Activated T-cell treated with anti-CD3 and anti-CD28 coated beads, Interleukin-2, amount 50 U/mL, for 24 hours (primary cell): Measurements from ENCODE around the gene ZNF556.

Experiments
- DNase-seq: peaks from one replicate; pipeline ENCODE4 v3.0.0-alpha.2; 2020
- H3K27ac Mint-ChIP-seq: 2 replicates; pipeline ENCODE4 v1.8.0; 2020; ENCODE audit warnings: mild to moderate bottlenecking, mixed read lengths
- H3K27me3 Mint-ChIP-seq: 2 replicates; pipeline ENCODE4 v1.8.0; 2020; ENCODE audit warnings: mixed read lengths
- H3K36me3 Mint-ChIP-seq: 2 replicates; pipeline ENCODE4 v1.8.0; 2020; ENCODE audit warnings: low read depth, mixed read lengths
- H3K4me1 Mint-ChIP-seq: 2 replicates; pipeline ENCODE4 v1.8.0; 2020; ENCODE audit warnings: low read depth, mixed read lengths
- H3K4me3 Mint-ChIP-seq: 2 replicates; pipeline ENCODE4 v1.8.0; 2020; ENCODE audit warnings: mild to moderate bottlenecking, moderate library complexity, mixed read lengths
- H3K9me3 Mint-ChIP-seq: 2 replicates; pipeline ENCODE4 v1.8.0; 2020; ENCODE audit warnings: mixed read lengths

ZNF556 gene

DNA sequence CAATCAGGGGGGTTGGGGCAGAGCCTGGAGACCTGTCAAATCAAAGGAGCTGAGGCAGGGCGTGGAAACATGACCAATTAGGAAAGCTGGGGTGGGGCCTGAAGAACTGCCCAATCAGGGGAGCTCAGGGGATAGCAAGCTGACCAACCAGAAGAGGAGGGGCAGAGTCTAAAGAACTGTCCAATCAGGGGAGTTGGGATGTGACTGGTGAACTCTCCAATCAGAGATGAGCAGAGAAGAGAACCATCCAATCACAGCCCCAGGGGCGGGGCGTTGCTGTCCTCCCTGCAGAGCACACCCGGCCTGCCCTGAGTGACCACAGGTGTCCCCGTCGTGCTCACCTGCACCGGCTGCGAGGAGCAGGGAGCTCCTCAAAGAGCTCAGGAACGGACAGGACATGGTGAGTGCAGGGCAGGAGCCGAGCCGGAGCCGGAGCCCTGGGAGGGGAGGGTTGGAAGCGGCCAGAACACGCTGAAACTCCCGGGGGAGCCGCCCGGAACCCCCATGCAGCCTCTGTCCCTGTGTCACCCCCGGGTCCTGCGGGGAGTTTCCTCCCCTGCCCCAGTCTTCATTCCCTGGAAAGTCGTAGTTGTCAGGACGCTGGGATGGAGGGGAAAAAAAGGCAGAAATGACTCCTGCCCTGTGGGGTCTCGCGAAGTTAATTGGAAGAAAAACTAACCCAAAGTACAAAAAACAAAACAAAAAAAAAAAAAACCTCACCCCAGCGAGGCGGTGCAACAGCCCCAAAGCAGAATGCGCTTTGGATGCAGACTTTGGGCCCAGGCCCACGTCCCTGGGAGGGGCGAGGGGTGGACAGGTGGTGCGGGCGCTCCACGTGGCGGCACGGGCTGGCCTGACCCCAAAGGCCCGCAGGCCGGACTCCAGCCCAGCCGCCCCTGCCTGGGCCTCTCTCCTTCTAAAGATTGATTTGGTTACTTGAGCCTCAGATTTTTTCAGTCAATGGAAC, at the start of gene ZNF556:
ZNF556 (plus strand) TSS at position 311 of the 967 bp plus-strand sequence; CDS start at position 398, 87 bp downstream.
- DNase-seq = no peak
- no peaks in the 10 kb centered on the region for H3K27me3 Mint-ChIP-seq
- H3K36me3 Mint-ChIP-seq = no peaks in the 10 kb centered on the region
- H3K27ac Mint-ChIP-seq = no peak within 1 kb of the TSS
- H3K4me3 Mint-ChIP-seq = no peak within 1 kb of the TSS
- H3K4me1 Mint-ChIP-seq = no peaks in the 10 kb centered on the region
- H3K9me3 Mint-ChIP-seq = peaks cover 2% of the 10 kb centered on the region

DNA sequence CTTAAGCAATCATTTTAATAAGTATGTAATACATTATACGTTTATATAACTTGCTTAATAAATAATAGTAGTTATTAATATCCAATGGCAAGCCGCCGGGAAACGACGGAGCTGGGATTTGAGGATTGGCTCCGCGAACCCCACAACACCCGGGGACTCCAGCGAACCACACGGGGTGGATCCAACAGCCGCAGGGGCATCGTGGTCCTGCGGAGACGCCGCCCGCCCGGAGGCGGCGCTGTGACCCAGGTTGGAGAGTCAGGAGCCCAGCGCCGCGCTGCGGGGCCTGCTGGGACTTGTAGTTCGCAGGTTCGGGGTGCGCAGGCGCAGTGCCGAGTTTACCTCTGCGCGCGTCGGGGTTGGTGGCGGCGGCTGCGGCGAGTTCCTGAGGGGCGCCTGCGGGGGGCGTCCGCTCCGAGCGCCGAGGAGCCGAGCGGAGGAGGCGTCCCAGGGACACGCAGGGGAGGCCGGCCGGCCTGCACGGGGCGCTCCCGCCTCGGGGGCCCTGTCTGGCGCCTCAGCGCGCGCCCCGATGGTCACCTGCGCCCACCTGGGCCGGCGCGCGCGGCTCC, 47.5 kb upstream of the ZNF556 start, which contains the start of gene ZNF554:
ZNF554 (plus strand) TSS at position 329 of the 572 bp plus-strand sequence; CDS start at position 533, 204 bp downstream.
- Mint-ChIP-seq H3K27ac (peak within 1 kb of the TSS; percentile 52), H3K9me3 (no peaks in the 10 kb centered on the region), H3K36me3 (peaks cover 5% of the 10 kb centered on the region), H3K27me3 (no peaks in the 10 kb centered on the region), H3K4me3 (peak within 1 kb of the TSS; percentile 84), H3K4me1 (peaks cover 10% of the 10 kb centered on the region)
- DNase-seq = peak; percentile 98

- Mint-ChIP-seq H3K36me3 (peaks cover 3% of the 10 kb centered on the region), H3K27me3 (no peaks in the 10 kb centered on the region), H3K4me3 (peak overlapping the region; percentile 84), H3K9me3 (no peaks in the 10 kb centered on the region), H3K4me1 (peaks cover 10% of the 10 kb centered on the region), H3K27ac (no peak overlapping the region)
- DNase-seq = no peak
Measured at GRCh38 chr19:2820112-2820702, 46.9 kb upstream of the ZNF556 start.

- no peaks in the 10 kb centered on the region for H3K27me3 Mint-ChIP-seq
- H3K4me1 Mint-ChIP-seq = peaks cover 9% of the 10 kb centered on the region
- no peak overlapping the region for H3K27ac Mint-ChIP-seq
- peaks cover 11% of the 10 kb centered on the region for H3K36me3 Mint-ChIP-seq
- no peak overlapping the region for H3K4me3 Mint-ChIP-seq
- H3K9me3 Mint-ChIP-seq = peaks cover 3% of the 10 kb centered on the region
- DNase-seq = no peak
Measured at GRCh38 chr19:2822846-2823245, 44.3 kb upstream of the ZNF556 start.

DNA sequence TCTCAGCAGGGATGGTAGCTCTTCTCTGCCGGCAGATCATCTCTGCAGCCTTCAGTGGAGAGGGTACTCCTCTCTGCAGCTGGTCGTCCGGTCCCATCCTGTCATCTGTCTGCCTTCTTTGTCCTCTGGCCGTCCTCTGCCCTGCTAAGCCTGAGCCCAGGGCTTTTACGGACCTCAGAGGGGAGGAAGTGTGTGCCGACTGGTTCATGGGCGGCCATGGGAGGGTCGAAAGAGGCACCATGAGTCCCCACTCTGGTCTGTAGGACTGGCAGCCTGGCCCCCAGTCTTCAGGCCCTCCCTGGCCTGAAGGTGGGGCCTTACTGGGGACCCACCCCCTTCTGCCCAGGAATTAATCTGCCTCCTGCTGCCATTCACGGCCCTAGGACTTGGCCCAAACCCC, 43.5 kb upstream of the ZNF556 start:
- DNase-seq = no peak
- peaks cover 7% of the 10 kb centered on the region for H3K9me3 Mint-ChIP-seq
- no peaks in the 10 kb centered on the region for H3K27me3 Mint-ChIP-seq
- no peak overlapping the region for H3K27ac Mint-ChIP-seq
- H3K4me1 Mint-ChIP-seq = peaks cover 12% of the 10 kb centered on the region
- peaks cover 19% of the 10 kb centered on the region for H3K36me3 Mint-ChIP-seq
- no peak overlapping the region for H3K4me3 Mint-ChIP-seq

DNA sequence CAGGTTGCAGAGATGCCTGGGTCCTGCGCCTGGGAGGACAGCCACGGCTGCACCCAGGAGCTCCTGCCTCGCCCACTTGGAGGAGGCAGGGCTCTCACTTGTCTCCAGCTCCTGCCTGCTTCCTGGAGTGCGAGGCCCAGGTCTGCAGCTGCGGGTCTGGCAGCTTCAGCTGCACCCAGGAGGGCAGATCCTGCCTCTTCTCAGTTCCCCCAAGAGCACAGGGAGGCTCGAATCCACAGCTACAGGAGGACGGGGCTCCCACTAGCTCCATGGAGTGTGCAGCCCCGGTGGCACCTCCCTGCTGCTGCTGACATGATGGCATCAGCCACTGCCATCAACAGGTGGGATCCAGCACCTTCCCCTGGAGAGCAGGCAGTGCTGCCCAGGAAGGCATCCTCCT, 43.0 kb upstream of the ZNF556 start:
- peaks cover 9% of the 10 kb centered on the region for H3K9me3 Mint-ChIP-seq
- peaks cover 12% of the 10 kb centered on the region for H3K4me1 Mint-ChIP-seq
- no peak for DNase-seq
- no peak overlapping the region for H3K4me3 Mint-ChIP-seq
- H3K27me3 Mint-ChIP-seq = no peaks in the 10 kb centered on the region
- H3K36me3 Mint-ChIP-seq = peaks cover 21% of the 10 kb centered on the region
- H3K27ac Mint-ChIP-seq = no peak overlapping the region

- H3K27ac Mint-ChIP-seq = no peak overlapping the region
- H3K4me3 Mint-ChIP-seq = no peak overlapping the region
- H3K27me3 Mint-ChIP-seq = no peaks in the 10 kb centered on the region
- peaks cover 6% of the 10 kb centered on the region for H3K4me1 Mint-ChIP-seq
- peaks cover 39% of the 10 kb centered on the region for H3K36me3 Mint-ChIP-seq
- DNase-seq = no peak
- peaks cover 18% of the 10 kb centered on the region for H3K9me3 Mint-ChIP-seq
Measured at GRCh38 chr19:2827022-2827421, 40.1 kb upstream of the ZNF556 start.

DNA sequence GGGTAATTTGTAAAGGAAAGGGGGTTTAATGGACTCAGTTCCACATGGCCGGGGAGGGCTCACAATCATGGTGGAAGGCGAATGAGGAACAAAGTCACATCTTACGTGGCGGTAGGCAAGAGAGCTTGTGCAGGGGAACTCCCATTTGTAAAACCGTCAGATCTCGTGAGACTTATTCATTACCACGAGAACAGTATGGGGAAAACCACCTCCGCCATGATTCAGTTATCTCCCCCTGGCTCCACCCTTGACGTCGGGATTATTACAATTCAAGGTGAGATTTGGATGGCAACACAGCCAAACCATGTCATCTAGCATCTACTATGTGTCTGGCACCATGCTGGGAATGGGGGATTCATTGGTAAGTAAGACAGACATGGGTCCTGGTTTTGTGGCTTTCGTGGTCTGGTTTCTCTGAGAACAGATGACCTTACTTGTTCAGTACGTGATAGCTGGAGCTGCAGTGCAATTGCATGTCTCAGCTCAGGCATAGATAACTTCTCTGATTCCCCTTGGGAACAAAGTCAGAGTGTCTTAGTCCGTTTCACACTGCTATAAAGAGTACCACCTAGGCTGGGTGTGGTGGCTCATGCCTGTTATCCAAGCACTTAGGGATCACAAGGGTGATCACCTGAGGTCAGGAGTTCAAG, 39.2 kb upstream of the ZNF556 start:
- peaks cover 48% of the 10 kb centered on the region for H3K36me3 Mint-ChIP-seq
- H3K9me3 Mint-ChIP-seq = peaks cover 27% of the 10 kb centered on the region
- no peak for DNase-seq
- H3K4me1 Mint-ChIP-seq = peaks cover 6% of the 10 kb centered on the region
- H3K4me3 Mint-ChIP-seq = no peak overlapping the region
- no peak overlapping the region for H3K27ac Mint-ChIP-seq
- no peaks in the 10 kb centered on the region for H3K27me3 Mint-ChIP-seq

GRCh38 chr19:2834294-2834871, 32.8 kb upstream of the ZNF556 start:
- Mint-ChIP-seq H3K27me3 (no peaks in the 10 kb centered on the region), H3K4me1 (no peaks in the 10 kb centered on the region), H3K9me3 (peaks cover 51% of the 10 kb centered on the region), H3K27ac (no peak overlapping the region), H3K36me3 (peaks cover 76% of the 10 kb centered on the region), H3K4me3 (no peak overlapping the region)
- no peak for DNase-seq

- H3K4me3 Mint-ChIP-seq = no peak overlapping the region
- DNase-seq = no peak
- peaks cover 4% of the 10 kb centered on the region for H3K4me1 Mint-ChIP-seq
- H3K9me3 Mint-ChIP-seq = peaks cover 38% of the 10 kb centered on the region
- no peak overlapping the region for H3K27ac Mint-ChIP-seq
- no peaks in the 10 kb centered on the region for H3K27me3 Mint-ChIP-seq
- H3K36me3 Mint-ChIP-seq = peaks cover 57% of the 10 kb centered on the region
Measured at GRCh38 chr19:2837430-2837829, 29.7 kb upstream of the ZNF556 start.

DNA sequence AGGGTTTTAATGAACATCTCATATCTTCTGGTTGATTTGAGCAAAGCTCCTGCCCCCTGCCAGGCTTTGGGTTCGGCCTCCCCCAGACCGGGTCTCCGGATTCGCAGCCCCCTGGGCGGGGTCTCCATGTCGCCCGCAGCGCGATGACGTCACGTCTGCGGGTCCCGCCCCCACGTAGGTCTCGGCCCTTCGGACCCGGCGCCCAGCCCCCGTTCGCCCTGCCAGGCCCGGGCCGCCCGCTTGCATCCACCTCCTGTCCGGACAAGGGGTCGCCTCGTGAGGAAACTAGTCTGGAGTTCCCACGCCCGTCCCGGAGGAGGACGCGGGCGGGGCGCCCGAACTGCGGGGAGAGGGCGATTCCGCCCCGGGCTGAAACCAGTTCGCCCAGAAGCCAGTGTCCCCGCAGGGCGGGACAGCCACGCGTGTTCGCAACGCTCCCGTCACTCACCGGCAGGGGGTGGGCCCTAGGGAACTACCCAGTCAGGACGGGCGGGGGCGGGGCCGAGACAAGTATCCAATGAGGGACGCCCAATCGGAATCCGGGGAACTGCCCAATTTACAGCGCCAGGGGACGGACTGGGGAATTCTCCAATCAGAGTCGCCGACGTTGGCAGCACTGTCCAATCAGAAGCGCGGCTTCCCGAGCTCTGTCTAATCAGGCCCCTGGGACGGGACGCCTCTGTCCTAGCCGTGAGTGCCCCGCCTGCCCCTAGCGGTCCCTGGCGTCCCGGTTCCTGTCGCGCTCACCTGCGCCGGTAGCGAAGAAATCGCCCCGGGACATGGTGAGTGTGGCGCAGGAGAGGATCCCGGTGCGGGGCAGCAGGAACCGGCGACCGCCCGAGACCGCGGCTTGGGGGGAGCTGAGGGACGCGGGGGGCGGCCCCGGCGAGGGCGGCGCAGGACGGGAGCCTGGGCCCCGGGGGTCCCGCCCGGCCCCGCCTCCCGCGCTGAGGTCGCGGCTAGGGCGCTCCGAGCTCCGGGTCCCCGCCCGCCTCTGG, 26.0 kb upstream of the ZNF556 start, which contains the start of gene ZNF555:
ZNF555 (plus strand) TSS at position 682 of the 998 bp plus-strand sequence; CDS start at position 780, 98 bp downstream.
- peak; percentile 97 for DNase-seq
- peak within 1 kb of the TSS; percentile 84 for H3K4me3 Mint-ChIP-seq
- H3K4me1 Mint-ChIP-seq = peaks cover 10% of the 10 kb centered on the region
- H3K27me3 Mint-ChIP-seq = no peaks in the 10 kb centered on the region
- peak within 1 kb of the TSS; percentile 88 for H3K27ac Mint-ChIP-seq
- peaks cover 16% of the 10 kb centered on the region for H3K9me3 Mint-ChIP-seq
- H3K36me3 Mint-ChIP-seq = peaks cover 35% of the 10 kb centered on the region

GRCh38 chr19:2841855-2842574, 25.1 kb upstream of the ZNF556 start:
- peaks cover 7% of the 10 kb centered on the region for H3K9me3 Mint-ChIP-seq
- peak overlapping the region; percentile 78 for H3K4me3 Mint-ChIP-seq
- no peak for DNase-seq
- peaks cover 10% of the 10 kb centered on the region for H3K4me1 Mint-ChIP-seq
- H3K27ac Mint-ChIP-seq = peak overlapping the region; percentile 41
- no peaks in the 10 kb centered on the region for H3K27me3 Mint-ChIP-seq
- H3K36me3 Mint-ChIP-seq = peaks cover 35% of the 10 kb centered on the region
